GM21360 (cell line): ENCODE data around the gene CARNS1.
"Not testable (repeated sequence)": the region's sequence is repeated elsewhere in the genome, so short reads cannot be mapped to it uniquely, and the experiment has no call there.

Experiments used
- ATAC-seq: cut with Tn5 transposase; IDR thresholded peaks from one replicate; pipeline ENCODE4 v1.9.1; 2021; ENCODE audit warnings: mild to moderate bottlenecking, moderate library complexity; ENCODE audit not compliant: unreplicated experiment

CARNS1 gene

GRCh38 chr11:67463186-67463585 lies 47.7 kb downstream of the CARNS1 start:
- ATAC-seq = no peak

GRCh38 chr11:67463680-67464410 lies 48.4 kb downstream of the CARNS1 start:
- ATAC-seq = no peak

- ATAC-seq = no peak
Observed at GRCh38 chr11:67464411-67465188, 49.1 kb downstream of the CARNS1 start.

GRCh38 chr11:67465189-67465510 lies 49.7 kb downstream of the CARNS1 start:
- ATAC-seq = no peak

- not testable (repeated sequence) for ATAC-seq
Observed at GRCh38 chr11:67465530-67465929, 50.1 kb downstream of the CARNS1 start.

- no peak for ATAC-seq
Observed at GRCh38 chr11:67466367-67466766, 50.9 kb downstream of the CARNS1 start.

- no peak for ATAC-seq
Observed at GRCh38 chr11:67466962-67467771, 51.7 kb downstream of the CARNS1 start.

GRCh38 chr11:67468056-67468455 lies 52.6 kb downstream of the CARNS1 start:
- ATAC-seq = no peak

- ATAC-seq = no peak
Observed at GRCh38 chr11:67468456-67468758, 52.9 kb downstream of the CARNS1 start.

- ATAC-seq = peak; percentile 51
Observed at GRCh38 chr11:67468759-67469507, 53.5 kb downstream of the CARNS1 start, which contains the start of gene TMEM134. Gene TMEM134 (minus strand): TSS chr11:67469251. CDS start chr11:67469192, 59 bp downstream.

- ATAC-seq = no peak
Observed at GRCh38 chr11:67469508-67469811, 54.0 kb downstream of the CARNS1 start.

GRCh38 chr11:67470337-67471002 lies 55.0 kb downstream of the CARNS1 start:
- ATAC-seq = no peak

GRCh38 chr11:67472882-67473281 lies 57.4 kb downstream of the CARNS1 start:
- no peak for ATAC-seq
